GM03348 (cell line): ENCODE measurements around the gene BMP8B.
"Not testable (repeated sequence)": the region's sequence is repeated elsewhere in the genome, so short reads cannot be mapped to it uniquely, and the experiment has no call there.

ENCODE experiments used
- DNase-seq: peaks from one replicate; pipeline ENCODE4 v3.0.0; 2012; ENCODE audit warnings: low spot score

BMP8B gene, protein sequence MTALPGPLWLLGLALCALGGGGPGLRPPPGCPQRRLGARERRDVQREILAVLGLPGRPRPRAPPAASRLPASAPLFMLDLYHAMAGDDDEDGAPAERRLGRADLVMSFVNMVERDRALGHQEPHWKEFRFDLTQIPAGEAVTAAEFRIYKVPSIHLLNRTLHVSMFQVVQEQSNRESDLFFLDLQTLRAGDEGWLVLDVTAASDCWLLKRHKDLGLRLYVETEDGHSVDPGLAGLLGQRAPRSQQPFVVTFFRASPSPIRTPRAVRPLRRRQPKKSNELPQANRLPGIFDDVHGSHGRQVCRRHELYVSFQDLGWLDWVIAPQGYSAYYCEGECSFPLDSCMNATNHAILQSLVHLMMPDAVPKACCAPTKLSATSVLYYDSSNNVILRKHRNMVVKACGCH

DNA sequence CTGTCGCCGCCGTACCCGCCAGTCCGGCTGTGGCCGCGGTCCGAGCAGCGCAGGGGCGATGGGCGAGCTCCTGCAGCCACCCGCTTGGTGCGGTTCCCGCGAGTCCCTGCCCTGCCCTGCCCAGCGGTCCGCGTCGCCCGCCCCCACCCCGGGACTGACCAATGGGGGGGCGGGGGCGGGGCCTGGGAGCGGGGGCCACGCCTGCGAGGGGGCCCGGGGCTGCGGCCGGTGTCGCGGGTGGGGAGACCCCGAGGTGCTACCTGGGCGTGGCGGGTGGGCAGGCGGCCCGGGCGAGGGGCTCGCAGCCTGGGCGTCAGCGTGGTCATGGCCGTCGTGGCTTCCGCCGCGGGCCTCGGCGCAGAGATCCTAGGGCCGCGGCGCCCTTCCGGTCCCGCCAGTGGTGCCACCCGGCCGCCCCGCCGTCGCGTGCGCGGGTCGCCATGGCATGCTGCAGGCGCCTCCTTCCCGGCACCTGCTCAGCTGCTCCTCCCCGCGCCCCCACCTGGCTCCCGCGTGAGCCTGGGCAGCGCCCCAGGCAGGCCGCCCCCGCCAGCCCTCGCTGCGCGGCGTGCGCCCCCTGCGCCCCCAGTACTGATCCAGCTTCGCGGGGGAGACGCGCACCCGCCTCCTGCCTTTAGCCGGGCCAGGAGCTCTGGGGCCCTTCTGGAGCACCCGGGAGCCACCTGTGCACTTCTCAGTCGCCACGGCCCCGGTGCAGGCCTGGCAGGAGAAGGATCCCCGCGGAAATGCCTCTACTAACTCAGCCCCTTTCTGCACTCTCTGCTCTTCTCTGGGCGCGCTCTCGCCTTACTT lies at the start of gene BMP8B:
Gene BMP8B, minus strand, starts transcription at position 108 of the 813 bp plus-strand sequence. CDS start 380 bp downstream, outside the sequence.
- DNase-seq = peak; percentile 66

DNA sequence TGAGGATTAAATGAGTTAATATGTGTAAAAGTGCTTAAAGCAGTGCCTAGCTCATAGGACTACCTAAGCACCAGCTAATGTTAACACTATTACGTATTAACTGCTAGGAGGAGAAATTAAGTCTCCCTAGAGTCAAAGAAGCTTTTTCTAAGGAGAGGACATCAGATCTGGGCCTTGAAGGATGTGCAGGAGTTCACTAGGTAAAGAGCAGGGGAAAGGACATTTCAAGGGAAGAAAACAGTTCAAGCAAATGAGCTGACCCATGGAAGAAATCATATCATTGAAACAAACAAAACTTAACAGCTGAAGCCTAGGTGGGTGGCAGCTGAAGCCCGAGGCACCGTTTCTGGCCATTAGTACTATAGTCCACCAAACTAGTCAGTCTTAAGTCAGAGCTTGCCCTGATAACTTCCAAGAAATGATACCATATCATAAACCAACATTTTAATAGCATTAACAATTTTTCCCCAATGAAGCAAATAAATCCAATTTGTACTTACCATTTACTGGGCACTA lies 48.0 kb upstream of the BMP8B start:
- DNase-seq = no peak

DNA sequence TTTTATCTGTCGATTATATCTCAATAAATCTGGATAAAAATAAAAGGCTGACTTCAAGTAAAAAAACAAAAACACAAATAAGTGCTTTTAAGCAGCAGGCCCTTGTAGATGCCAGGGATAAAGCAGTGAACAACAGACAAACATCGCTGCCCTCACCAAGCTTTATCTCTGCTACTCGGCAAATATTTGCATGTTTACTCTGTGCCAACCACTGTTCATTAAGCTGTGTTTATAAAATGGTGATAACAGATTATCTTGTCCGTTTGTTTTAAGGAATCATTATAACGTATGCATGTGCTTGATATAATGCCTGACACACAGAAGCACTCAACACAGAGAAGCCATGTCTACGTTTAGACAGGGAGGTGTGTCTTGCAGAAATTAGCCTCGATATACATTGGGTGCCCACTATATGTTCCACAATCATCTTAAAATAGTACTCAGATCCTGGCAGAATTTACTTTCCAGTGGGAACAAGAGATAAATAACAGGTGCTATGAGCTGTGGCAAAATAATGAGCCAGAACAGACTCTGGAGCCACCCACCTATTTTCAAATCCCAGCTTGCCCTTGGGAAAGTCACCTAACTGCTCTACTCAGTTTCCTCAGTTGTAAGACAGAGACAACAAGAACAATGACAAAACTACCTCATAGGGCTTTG lies 47.4 kb upstream of the BMP8B start:
- no peak for DNase-seq

DNA sequence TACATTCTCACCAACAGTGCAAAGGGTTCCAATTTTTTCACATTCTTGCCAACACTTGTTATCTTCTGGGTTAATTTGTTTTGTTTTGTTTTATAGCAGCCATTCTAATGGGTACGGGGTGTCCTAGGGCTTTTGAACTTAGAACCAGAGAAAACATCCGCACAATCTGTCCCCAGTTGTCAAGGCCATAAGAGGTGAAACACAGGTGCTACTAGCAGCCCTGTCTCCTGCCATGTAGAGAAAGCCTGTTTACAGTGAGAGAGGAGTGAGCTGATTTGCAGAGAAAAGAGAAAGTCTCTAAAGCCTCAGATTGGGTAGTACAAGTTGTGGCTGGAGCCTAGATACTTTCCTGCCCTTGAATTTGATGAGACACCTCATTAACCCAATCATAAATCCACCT lies 46.4 kb upstream of the BMP8B start:
- no peak for DNase-seq

DNA sequence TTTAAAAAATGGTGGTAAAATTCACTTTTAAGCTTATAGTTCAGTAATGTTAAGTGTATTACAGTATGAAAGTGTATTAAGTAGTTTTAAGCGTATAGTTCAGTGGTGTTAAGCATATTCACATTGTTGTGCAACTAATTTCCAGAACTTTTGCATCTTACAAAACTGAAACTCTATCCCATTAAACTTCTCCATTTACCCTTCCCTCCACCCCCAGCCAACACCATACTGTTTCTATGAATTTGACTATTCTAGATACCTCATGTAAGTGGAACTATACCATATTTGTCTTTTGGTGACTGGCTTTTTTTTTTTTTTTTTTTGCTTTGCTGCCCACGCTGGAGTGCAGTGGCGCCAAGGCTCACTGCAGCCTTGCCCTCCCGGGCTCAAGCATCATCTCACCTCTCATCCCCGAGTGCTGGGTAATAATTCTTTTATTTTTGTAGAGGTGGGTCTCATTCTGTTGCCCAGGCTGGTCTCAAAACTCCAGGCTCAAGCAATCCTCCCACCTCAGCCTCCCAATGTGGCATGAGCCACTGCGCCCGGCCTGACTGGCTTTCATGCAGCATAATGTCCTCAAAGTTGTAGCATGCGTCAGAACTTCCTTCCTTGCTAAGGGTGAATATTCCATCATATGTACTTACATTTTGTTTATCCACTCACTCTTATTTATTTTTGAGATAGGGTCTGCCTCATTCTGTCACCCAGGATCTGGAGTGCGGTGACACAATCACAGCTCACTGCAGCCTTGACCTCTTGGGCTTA lies 45.1 kb upstream of the BMP8B start:
- DNase-seq = no peak

DNA sequence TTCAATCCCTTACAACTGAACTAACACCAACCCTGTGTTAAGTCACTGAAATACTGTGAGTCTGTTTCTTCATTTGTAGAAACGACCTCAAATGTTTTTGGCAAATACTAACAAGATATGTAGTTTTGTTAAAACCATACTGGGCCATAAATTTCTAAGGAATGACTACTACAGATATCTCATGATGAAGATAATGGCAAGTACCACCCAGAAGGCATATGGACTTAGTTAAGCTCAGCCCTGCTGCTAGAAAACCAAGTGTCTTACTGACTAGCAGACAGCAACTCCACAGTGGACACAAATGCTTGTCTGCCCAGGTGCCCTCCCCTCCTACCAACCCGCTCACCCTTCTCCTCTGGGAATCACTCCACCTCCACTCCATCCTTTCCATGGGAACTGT lies 44.5 kb upstream of the BMP8B start:
- DNase-seq = peak; percentile 24

DNA sequence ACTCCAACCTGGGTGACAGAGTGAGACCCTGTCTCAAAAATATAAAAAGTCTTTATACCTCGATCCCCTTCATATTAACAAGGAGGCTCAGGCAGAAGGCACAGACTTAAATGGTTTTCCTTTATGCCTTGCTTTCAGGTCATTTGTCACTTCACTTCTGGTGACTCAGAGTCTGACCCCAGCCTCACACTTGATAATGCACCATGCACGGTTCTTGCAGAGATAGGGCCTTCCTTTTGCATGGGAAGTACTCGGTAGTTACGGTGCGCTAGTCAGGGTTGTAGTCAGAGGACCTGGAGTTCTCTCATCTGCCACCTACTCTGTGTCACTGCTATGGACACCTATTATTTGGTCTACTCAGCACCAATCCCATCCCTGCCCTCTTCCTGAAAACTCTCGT lies 43.6 kb upstream of the BMP8B start:
- DNase-seq = no peak

DNA sequence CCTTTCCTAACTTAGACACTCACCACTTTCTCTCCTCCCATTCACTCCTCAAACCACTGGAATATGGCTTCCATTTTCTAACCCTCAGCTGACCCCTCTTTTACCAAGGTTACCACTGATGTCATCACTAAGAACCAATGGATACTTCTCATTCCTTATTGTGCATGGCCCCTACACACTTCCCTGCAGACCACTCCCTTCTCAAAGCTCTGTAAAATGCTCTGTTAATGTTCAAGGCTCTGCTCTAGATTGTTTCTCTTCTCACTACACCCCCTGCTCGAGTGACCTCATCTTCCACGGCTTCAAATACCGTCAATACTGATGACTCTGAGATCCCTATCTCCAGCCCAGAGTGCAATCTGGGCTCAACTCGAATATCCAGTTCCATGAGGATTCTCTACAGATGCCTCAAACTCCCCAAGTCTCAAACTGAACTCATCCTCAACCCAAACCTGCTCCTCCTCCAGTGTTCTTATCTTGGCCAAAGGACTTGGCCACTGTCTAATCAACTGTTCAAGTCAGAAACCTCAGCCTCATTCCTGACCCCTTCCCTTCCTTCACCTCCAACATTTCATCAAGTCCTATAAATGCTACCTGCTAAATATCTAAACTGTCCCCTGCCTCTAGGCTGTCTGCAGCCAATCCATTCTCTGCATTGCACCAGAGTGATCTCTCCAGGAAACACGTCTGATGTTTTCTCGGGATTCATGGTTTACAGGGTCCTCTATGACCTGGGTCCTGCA lies 41.3 kb upstream of the BMP8B start:
- peak; percentile 28 for DNase-seq

DNA sequence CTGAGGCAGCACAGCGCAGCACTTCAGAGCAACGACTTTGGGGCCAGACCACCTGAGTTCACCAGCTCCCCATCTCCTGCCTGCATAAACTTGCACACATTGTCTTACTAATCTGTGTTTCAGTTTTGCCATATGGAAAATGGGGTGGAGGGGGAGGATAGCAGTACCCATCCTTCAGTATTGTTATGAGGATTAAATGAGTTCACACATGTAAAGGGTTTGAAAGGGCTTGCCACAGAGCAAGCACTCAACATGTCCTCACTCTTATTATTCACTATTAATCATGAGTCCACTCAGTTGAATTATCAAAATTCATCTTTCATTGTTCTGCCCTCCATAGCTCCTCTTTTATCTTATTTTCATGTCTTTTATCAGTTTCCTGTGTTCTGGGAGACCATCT lies 40.1 kb upstream of the BMP8B start:
- DNase-seq = no peak

DNA sequence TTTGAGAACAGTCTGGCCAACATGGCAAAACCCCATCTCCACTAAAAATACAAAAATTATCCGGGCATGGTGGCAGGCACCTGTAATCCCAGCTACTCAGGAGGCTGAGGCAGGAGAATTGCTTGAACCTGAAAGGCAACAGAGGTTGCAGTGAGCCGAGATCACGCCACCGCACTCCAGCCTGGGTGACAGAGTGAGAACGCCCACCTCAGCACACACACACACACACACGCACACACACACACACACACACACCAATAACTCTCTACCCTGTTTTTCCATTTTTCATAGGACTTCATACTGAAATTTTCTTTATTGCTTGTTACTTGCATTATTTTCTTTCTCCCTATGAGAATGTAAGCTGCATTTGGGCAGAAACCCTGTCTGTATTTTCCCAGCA lies 39.6 kb upstream of the BMP8B start:
- not testable (repeated sequence) for DNase-seq

DNA sequence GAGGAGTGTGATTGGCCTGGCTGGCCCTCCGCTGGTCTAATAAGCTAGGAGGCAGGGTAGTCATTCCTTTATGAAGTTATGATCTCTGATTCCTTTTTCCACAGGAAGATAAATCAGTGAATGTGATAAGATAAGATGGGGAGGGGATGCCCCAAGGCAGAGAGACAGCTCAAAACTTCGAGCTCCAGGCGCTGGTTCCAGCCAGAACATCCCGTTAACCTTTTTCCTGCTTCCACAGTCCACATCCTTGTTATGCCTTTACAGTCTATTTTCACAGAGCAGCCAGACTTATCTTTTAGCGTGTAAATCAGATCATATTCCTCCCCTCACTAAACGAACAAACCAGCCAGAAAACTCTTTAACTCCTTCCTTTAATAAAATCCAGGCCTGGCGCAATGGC lies 38.5 kb upstream of the BMP8B start:
- DNase-seq = no peak

DNA sequence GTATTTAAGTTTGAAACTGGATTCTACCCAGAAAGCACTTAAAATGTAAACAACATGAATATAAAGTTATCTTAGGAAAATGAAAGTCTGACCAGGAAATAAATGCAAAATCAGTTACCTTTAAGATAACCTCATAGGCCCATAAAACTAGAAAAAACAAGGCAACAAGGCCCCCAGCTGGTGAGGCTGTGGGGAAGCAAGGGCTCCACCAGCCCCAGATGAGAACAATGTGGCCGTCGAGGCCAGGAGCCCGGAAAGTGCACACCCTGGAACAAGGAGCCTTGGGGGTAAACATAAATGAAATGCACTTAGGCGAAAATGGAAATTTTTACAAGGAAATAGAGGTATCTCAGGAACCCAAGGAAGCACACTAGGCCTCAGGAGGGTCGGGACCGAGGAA lies 37.9 kb upstream of the BMP8B start:
- no peak for DNase-seq

DNA sequence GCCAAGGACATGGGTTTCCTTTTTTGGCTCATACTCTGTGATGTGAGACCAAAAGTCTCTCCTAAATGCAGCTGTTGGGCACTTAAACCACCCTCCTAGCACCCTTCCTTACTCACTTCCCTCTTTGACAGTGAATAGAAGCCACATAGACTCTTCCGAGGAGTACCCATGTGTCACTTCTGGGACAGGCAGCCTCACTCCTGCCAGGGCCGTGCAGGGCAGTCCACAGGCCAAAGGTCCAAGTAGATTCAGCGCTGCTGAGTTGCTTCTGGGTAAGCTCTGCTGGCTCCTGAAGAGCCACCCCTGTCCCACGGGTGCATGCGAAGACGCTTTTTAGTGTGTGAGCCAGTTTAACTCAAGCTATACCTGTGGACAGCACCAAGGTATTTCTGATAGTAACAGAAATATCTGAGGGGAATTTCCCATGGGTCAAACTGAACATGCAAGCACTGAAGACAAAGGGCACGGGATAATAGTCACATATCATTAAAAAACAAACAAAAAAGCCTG lies 36.8 kb upstream of the BMP8B start:
- DNase-seq = no peak

DNA sequence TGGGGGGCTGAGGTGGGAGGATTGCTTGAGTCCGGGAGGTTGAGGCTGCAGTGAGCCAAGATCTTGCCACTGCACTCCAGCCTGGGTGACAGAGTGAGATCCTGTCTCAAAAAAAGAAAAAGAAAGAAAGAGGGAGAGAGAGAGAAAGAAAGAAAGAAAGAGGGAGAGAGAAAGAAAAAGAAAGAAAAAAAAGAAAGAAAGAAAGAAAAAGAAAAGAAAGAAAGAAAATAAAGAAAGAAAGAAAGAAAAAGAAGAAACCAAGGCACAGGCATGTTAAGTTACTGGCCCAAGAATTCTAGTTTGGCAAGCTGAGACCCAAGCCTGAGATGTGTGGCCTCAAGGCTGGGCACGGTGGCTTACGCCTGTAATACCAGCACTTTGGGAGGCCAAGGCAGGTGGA lies 34.8 kb upstream of the BMP8B start:
- DNase-seq = not testable (repeated sequence)

DNA sequence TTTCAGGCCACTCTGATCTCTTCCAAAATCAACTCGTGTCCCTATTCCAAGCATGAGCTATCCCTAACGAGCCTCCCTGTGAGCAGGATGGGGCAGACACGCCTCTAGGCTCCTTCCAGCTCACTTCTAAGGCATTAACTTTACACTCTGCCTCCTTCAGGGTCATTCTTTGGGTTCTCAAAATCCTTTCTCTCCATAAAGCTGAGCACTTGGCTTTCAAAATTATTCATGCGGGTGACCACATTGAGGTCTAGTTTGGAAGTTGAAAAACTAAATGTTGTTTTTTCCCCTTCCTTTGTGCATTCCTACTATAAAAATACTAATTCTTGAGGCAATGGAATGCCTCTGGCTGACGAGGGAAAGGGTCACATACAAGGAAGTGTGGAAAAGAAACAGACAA lies 33.5 kb upstream of the BMP8B start:
- no peak for DNase-seq

DNA sequence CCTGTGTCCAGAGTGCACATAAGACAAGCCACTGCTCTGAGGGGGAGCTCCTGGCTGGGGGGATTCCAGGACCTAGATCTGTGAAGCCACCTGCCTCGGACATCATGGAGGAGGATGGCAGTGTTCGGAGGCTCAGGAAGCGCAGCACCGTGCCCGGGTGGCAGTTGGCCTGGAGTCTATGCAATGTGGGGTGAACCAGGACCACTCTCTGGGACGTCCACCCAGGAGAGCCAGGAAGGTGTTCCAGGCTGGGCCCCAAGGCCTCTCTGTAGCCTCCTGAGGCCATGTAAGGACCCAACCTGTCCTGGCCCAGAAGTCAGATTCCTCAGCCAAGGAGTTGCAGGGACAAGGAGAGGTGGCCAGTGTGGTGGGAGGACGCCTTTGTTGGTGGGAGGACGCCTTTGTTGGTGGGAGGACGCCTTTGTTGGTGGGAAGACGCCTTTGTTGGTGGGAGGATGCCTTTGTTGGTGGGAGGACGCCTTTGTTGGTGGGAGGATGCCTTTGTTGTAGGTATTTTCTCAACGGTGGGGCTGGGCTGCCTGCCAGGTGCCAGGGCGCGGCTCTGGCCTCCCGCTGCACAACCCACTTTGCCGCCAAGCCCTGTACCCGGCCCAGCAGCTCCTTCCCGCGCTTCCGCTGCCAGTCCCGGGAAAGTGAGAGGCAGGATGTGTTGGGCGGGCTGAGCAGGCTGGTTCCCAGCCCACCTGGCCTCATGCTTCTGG lies 30.6 kb upstream of the BMP8B start:
- no peak for DNase-seq

DNA sequence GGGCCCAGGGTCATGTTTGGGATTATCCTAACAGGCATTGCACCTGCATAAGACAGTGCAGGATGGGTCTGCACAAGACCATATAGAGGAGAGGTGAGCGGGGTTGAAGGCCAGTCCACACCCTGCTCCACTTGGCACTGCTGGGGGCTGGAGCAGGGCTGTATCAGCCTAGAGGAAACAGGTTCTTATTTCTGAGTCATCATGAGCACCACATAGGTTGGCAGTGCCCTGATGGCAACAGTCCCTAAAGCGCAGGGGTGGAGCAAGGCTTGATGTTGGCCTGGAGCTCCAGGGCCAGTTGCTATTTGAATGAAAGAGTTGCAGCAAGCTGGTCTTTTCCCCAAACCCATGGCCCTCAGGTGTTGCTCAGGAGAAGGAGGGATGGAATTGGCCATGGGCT lies 29.8 kb upstream of the BMP8B start:
- DNase-seq = no peak

DNA sequence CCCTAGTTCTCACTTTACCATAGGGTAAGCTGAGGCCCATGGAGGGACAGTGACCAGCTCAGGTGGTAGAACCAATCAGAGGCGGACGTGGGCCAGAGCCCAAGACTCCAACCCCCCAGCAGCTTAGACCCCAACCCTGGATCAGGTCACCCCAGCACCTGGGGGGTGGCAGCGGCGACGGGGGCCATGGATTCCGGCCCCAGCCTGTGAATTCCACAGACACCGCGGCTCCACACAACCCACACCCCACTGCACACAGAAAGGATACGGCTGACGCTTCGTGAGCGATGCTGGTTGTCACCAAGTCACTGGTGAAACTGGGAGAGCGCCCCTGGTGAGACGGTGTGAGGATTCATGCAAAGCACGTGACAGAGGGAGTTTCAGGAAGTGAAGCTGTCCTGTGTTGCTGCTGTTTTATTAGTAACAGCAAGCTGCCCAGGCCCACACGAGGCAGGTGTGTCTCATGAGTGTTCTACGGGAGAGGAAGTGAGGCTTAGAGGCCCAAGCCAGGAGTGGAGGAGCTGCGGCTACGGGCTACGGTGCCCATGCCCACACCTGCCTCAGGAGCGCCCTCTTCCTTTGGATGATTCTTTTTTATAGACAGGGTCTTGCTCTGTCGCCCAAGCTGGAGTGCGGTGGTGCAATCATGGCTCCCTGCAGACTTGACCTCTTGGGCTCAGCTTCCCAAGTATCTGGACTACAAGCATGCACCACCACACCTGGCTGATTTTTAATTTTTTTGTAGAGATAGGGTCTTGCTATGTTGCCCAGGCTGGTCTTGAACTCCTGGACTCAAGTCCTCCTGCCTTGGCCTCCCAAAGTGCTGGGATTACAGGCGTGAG lies 28.6 kb upstream of the BMP8B start:
- not testable (repeated sequence) for DNase-seq

DNA sequence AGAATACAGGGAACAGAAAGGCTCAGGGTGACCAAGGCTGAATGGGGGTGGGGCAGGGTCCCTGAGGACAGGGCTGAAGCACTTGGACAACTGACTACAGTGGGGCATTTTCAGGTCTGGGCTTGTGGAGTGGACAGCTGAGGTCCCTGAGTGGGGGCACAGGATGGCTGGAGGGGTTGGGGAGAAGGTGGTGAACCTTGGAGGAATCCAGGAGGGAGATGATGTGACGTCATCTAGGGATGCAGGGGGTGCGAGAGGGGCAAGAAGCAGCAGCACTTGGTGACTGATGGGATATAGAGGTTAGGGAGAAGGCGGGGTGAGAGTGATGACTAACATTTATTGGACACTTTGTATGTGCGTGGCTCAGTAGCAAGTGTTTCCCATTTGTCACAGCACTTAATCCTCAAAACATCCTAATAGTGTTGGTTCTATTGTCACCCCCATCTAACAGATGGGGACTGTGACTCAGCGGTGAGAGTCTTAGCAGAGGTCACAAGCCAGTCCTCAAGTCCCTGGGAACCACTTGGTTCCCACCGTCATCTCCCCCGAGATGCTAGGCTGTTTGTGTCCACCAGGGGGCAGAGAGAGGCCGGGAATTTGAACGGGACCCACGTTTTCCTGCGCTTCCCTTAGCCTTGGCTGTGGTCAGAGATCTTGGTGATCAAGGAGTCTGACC lies 27.9 kb upstream of the BMP8B start:
- DNase-seq = peak; percentile 84
